Measurements from ENCODE around the gene TACR1.

DNA sequence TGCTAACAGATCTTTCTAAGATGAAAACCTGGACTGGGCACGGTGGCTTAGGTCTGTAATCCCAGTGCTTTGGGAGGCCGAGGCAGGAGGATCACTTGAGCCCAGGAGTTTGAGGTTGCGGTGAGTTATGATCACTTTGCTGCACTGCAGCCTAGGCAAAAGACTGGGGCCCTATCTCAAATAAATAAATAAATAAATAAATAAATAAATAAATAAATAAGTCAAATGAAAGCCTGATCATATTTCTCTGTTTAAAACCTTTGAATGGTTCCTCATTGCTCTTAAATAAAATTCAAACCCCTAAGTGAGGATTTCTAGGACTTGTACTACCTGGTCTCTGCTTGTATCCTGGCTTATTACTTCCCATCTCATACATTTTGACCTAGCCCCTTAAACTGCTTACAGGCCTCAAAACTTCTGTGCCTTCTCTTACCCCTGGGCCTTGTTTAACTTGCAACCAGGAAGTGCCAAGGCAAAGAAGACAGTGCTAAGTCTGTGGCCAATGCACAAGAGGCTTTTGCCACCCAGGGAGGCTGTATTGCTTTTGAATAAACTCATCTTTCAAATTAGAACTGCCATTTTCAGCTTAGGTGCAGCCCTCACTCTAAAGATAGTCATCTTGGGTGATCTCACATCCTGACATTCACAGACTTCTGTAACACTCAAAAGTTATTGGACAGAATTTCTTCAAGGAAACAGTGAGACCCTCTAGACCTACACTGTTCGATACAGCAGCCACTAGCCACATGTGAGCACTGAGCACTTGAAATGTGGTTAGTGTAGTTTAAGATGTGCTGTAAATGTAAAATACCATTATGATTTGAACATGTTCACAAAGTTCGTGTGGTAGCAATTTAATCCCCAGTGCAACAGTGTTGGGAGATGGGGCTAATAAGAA lies 167.2 kb downstream of the TACR1 start:
- no peak for TF ChIP-seq POLR2A (IDR thresholded peaks at IDR 0.05; ENCODE audit: low read depth, low read length)
- TF ChIP-seq POLR2AphosphoS5 (IDR thresholded peaks at IDR 0.05; ENCODE audit: low read depth, low read length) = no peak
